ENCODE data around the gene EPO.

Gene EPO

DNA sequence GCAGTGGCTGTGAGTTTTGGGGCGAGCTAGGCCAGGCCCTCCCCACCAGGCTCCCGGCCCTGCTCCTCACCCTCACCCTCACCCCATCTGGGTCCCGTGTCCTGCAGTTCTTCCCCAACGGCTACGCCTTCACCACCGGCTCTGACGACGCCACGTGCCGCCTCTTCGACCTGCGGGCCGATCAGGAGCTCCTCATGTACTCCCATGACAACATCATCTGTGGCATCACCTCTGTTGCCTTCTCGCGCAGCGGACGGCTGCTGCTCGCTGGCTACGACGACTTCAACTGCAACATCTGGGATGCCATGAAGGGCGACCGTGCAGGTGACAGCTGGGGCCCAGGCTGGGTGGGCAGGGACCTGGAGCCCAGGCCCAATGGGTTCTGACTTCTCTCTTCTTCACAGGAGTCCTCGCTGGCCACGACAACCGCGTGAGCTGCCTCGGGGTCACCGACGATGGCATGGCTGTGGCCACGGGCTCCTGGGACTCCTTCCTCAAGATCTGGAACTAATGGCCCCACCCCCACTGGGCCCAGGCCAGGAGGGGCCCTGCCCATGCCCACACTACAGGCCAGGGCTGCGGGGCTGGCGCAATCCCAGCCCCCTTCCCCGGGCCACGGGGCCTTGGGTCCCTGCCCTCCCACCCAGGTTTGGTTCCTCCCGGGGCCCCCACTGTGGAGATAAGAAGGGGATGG lies 41.8 kb upstream of the EPO start:
- Histone ChIP-seq H3K36me3 (ENCODE audit: control insufficient read depth, low read depth, low read length) (peaks cover 33% of the 10 kb centered on the region), H3K27me3 (ENCODE audit: control insufficient read depth, insufficient read depth, low read length) (no peaks in the 10 kb centered on the region), H3K4me1 (ENCODE audit: control insufficient read depth, low read depth, low read length) (no peaks in the 10 kb centered on the region)

DNA sequence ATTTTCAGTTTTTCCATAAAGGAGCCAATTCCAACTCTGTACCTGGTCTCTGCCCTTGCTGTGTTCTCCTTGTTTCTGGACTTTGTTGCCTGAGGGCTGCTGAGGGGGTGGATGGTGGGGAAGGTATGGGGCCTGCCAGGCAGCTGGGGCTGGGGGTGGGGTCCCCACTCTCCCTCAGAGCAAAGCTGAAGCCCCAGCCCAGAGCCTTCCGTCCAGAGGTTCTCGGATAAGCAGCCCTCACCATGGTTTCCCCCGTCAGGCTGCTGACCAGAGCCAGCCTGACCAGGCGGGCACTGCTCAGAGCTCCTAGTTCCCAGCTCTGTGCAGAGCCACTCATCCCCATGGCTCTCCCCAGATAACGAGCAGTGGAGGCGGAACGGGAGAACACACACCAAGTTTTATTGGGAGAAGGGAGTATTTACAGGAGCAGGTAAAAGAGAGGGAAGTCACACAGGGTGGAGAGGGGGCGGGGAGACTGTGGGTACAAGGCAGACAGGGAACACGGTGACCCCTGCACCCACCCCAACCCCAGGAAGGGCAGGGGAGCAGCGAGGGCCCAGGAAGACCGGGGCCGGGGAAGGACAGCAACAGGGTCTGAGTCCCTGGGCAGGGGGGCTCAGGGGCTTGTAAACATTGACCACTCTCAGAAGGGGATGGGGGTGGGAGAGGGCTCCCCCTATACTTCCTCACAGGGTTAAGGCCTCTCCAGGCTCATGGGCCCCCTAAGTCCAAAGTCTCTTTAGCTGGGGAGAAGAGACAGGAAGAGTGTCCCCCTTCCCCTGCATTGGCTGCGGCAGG lies 40.9 kb upstream of the EPO start:
- Histone ChIP-seq H3K27me3 (ENCODE audit: control insufficient read depth, insufficient read depth, low read length) (no peaks in the 10 kb centered on the region), H3K27ac (ENCODE audit: low read length) (no peak overlapping the region), H3K4me1 (ENCODE audit: control insufficient read depth, low read depth, low read length) (no peaks in the 10 kb centered on the region), H3K9ac (ENCODE audit: low read length) (no peak overlapping the region), H3K36me3 (ENCODE audit: control insufficient read depth, low read depth, low read length) (peaks cover 41% of the 10 kb centered on the region), H3K9me3 (ENCODE audit: control insufficient read depth, low read depth, low read length) (no peaks in the 10 kb centered on the region), H3K4me3 (ENCODE audit: low read length) (no peak overlapping the region)

More for the DNA sequence above, 41.8 kb upstream of the EPO start:
- H3K9me3 ChIP-seq (ENCODE audit: control insufficient read depth, low read depth, low read length): no peaks in the 10 kb centered on the region
- no peak overlapping the region for H3K4me3 ChIP-seq (ENCODE audit: low read length)
- H3K27ac ChIP-seq (ENCODE audit: low read length): no peak overlapping the region
- no peak overlapping the region for H3K9ac ChIP-seq (ENCODE audit: low read length)

DNA sequence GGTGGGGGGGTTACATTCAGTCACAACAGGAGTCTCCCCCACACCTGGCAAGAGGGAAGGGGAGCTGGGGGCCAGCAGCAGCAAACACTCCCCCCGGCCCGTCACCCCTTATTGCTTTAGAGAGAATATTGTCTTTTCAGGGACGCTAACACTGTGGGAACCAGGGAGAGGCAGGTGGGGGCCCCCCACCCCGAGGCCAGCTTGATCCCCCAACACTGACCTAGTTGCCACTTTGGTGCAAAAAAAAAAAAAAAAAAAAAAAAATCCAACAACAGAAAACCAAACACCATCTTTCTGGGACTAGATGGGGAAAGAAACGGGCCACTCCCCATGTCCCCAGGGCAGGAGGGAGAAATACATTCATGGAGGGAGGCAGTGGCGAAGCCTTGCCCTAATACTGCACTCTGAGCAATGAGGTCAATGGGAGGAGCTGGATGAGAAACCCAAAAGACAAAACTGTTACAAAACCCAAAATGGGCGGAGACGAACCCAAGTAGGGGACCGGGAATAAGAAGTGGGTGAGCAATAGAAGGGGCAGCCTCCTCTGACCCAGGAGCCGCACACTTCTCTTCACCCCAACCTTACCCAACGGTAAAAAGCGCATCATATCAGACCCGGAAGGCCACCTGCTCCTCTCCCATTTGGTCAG lies 40.2 kb upstream of the EPO start:
- H3K4me3 ChIP-seq (ENCODE audit: low read length): no peak overlapping the region
- no peaks in the 10 kb centered on the region for H3K9me3 ChIP-seq (ENCODE audit: control insufficient read depth, low read depth, low read length)
- no peak overlapping the region for H3K27ac ChIP-seq (ENCODE audit: low read length)
- no peaks in the 10 kb centered on the region for H3K27me3 ChIP-seq (ENCODE audit: control insufficient read depth, insufficient read depth, low read length)
- no peak overlapping the region for H3K9ac ChIP-seq (ENCODE audit: low read length)
- H3K4me1 ChIP-seq (ENCODE audit: control insufficient read depth, low read depth, low read length): no peaks in the 10 kb centered on the region
- peaks cover 49% of the 10 kb centered on the region for H3K36me3 ChIP-seq (ENCODE audit: control insufficient read depth, low read depth, low read length)

DNA sequence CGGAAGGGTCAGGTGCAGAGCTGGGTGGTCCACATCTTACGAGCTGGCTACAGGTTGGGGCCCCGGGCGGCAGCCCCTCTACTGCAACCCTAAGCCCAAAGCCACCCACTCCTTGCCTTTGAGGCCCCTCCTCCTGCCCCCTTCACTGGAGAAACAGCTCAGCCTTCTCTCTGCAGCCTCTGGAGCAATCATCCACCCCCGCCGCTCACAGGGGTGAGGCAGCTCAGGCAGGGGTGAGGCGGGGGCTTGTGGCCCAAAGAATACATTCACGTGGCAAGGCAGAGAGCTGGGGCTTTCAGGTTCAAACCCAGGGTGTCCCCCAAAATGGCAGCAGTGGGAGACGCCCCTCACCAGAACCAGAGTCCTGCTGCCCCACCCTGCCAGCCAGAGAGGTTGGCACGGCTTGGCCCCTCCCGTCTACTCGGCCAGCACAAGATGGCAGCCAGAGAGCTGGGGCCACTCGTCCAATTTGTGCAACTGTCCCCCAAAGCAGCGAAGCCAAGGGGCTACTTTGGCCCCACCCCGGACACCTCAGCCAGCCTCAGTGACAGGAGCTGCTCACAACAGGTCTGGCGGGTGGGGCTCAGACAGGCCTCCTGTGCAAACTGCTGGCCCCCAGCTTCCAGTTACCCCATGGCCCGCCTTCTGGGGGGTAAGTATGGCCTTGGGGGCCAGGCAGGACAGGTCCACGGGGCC lies 39.5 kb upstream of the EPO start:
- H3K4me3 ChIP-seq (ENCODE audit: low read length): no peak overlapping the region
- H3K4me1 ChIP-seq (ENCODE audit: control insufficient read depth, low read depth, low read length): no peaks in the 10 kb centered on the region
- H3K36me3 ChIP-seq (ENCODE audit: control insufficient read depth, low read depth, low read length): peaks cover 55% of the 10 kb centered on the region
- H3K9ac ChIP-seq (ENCODE audit: low read length): no peak overlapping the region
- H3K27ac ChIP-seq (ENCODE audit: low read length): no peak overlapping the region
- H3K9me3 ChIP-seq (ENCODE audit: control insufficient read depth, low read depth, low read length): no peaks in the 10 kb centered on the region
- H3K27me3 ChIP-seq (ENCODE audit: control insufficient read depth, insufficient read depth, low read length): no peaks in the 10 kb centered on the region

DNA sequence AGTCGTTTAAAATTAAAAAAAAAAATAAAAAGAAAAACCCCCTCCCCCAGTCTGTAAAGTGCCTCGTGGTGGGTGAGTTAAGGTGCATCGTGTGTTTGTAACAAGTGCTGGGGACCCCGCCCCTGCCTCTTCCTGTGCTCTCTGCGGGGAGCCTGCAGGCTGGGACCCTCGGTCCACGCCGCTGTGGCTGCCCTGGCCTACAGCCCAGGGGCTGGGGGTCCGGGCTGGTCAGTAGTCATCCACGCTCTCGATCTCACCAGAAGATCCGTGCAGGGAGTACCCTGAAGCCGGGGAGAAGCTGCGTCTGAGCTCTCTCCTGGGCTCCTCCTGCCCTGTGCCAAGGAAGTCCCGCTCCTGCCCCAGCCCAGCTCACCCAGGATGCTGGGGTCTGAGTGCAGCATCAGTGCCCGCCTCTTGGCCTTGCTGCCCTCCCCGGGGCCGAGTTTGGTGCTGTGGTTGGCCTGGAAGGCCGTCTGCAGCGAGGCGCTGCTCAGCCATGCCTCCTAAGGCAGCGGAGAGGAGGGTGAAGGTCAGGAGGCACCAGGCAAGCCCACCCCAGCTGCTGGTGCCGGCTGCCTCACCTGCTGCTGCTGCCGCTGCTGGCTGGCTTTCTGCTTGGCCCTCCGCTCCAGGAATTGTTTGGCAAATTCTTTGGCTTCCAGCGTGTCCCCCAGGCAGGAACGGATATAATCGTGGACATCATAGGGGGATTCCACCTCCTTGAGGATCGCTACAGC lies 38.6 kb upstream of the EPO start:
- Histone ChIP-seq H3K27me3 (ENCODE audit: control insufficient read depth, insufficient read depth, low read length) (no peaks in the 10 kb centered on the region), H3K9me3 (ENCODE audit: control insufficient read depth, low read depth, low read length) (no peaks in the 10 kb centered on the region), H3K9ac (ENCODE audit: low read length) (no peak overlapping the region), H3K36me3 (ENCODE audit: control insufficient read depth, low read depth, low read length) (peaks cover 65% of the 10 kb centered on the region), H3K4me3 (ENCODE audit: low read length) (no peak overlapping the region), H3K4me1 (ENCODE audit: control insufficient read depth, low read depth, low read length) (no peaks in the 10 kb centered on the region), H3K27ac (ENCODE audit: low read length) (no peak overlapping the region)

DNA sequence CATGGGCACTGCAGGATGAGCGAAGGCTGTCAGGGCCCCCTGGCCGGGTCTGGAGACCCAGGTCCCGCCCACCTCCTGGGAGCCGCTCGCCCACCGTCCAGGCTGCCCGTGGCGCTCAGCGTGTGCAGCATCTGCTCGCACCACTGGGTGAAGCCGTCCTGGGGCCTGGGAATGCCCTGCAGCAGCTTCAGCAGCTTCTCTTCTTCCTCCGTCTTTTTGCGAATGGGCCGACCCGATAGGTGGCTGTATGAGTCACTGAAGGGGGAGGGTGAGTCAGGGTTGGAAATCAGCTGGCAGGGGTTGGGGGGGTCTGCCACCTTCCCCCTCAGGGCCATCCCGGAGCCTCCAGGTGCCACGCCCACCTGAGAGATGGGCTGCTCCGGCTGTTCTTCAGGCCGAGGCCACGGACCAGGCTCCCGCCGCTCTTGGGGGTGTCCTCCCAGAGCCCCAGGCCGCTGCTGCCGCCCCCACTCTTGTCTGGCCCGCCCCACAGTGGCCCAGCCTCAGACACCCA lies 38.0 kb upstream of the EPO start:
- Histone ChIP-seq H3K27ac (ENCODE audit: low read length) (no peak overlapping the region), H3K36me3 (ENCODE audit: control insufficient read depth, low read depth, low read length) (peaks cover 70% of the 10 kb centered on the region), H3K27me3 (ENCODE audit: control insufficient read depth, insufficient read depth, low read length) (no peaks in the 10 kb centered on the region), H3K4me1 (ENCODE audit: control insufficient read depth, low read depth, low read length) (no peaks in the 10 kb centered on the region), H3K4me3 (ENCODE audit: low read length) (no peak overlapping the region), H3K9me3 (ENCODE audit: control insufficient read depth, low read depth, low read length) (no peaks in the 10 kb centered on the region), H3K9ac (ENCODE audit: low read length) (no peak overlapping the region)

DNA sequence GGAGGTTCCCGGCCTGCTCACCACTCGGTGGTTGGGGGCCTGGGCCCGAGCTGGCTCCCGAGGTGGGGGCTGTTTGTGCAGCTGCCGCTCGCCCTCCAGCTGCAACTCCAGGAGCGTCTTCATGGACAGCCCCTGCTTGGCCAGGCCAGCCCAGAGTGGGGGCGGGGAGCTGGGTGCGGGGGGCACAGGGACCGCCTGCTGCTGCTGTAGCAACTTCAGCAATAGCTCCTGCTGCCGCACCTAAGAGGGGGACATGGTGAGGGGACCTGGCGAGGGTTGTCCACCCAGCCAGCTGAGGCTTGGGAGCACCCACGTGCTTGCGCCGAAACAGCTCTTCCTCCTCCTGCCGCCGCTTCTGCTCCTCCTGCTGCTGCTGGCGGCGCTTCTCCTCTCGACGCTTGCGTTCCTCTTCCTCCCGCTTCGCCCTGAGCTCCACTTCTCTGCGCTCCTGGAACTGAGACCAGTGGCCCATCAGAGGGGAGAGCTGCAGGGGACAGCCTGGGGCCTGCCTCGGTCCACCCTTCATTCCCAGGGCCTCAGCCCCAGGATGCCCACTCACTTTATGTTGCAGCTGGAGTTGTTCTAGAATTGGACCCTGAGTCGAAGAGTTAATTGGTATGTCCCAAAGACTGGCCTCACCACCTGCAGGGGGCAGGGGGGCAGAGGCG lies 37.1 kb upstream of the EPO start:
- H3K4me1 ChIP-seq (ENCODE audit: control insufficient read depth, low read depth, low read length): no peaks in the 10 kb centered on the region
- H3K27me3 ChIP-seq (ENCODE audit: control insufficient read depth, insufficient read depth, low read length): no peaks in the 10 kb centered on the region
- H3K36me3 ChIP-seq (ENCODE audit: control insufficient read depth, low read depth, low read length): peaks cover 72% of the 10 kb centered on the region
- no peak overlapping the region for H3K27ac ChIP-seq (ENCODE audit: low read length)
- no peak overlapping the region for H3K9ac ChIP-seq (ENCODE audit: low read length)
- H3K9me3 ChIP-seq (ENCODE audit: control insufficient read depth, low read depth, low read length): no peaks in the 10 kb centered on the region
- H3K4me3 ChIP-seq (ENCODE audit: low read length): no peak overlapping the region

DNA sequence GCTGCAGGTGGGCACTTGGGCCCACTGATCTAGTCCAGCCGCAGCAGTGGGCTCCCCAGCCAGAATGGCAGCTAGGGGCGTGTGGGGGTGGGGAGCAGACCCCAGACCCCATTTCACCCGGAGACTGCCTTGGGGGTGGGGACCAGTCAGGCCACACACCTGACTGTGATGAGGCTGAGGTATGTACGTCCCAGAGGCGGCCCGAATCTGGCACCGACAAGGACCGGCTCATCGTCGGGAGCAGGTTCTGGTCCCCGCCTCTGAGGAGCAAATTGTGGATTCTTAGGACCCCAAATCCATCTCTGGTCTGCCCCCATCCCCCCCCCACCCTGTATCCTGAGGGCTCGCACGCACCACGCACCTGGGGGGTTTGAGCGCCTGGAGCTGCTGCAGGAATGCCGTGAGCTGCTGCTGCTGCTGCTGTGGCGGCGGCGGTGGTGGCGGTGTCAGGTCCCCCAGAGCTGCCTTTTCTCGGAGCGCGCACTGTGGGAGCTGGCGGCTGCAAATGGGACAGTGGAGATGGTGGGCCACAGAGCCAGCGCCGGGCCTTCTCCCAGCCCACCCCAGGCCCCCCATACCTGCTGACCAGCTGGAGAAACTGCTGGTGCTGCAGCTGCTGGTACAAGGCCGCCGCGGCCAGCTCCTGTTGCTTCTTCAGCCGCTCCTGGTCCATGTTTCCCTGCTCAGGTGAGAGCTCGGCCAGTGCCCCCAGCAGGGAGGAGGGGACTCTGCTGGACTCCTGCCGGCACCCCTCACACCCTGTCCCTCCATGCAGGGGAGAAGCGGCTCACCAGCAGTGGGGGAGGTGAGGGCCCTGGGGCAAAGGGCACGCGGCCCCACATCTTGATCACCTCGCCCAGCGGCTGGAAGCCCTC lies 36.4 kb upstream of the EPO start:
- no peak overlapping the region for H3K9ac ChIP-seq (ENCODE audit: low read length)
- H3K4me1 ChIP-seq (ENCODE audit: control insufficient read depth, low read depth, low read length): no peaks in the 10 kb centered on the region
- H3K36me3 ChIP-seq (ENCODE audit: control insufficient read depth, low read depth, low read length): peaks cover 79% of the 10 kb centered on the region
- no peaks in the 10 kb centered on the region for H3K9me3 ChIP-seq (ENCODE audit: control insufficient read depth, low read depth, low read length)
- no peak overlapping the region for H3K4me3 ChIP-seq (ENCODE audit: low read length)
- no peaks in the 10 kb centered on the region for H3K27me3 ChIP-seq (ENCODE audit: control insufficient read depth, insufficient read depth, low read length)
- no peak overlapping the region for H3K27ac ChIP-seq (ENCODE audit: low read length)

DNA sequence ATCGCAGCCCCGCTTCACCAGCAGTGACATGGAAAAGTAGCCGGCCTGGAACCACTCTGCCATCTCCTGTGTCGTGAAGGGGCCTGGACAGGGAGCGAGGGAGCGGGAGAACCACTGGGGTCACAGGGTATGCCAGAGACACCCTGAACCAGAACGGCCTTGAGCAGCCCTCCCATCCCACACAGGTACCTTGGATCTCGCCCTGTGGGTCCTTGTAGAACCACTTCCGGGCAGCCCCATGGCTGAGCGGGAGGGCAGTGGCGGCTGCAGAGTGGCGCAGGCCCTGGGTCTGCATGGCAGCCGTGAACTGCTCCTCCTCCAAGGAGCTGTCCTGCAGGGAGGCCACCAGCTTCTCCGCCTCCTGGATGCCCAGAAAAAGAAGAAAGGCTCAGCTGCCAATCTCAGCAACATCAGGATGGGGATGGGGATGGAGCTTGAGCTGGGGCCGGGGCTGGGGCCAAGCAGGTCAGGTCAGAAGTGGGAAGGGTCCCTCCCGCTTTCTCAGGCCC lies 35.7 kb upstream of the EPO start:
- Histone ChIP-seq H3K4me3 (ENCODE audit: low read length) (no peak overlapping the region), H3K27me3 (ENCODE audit: control insufficient read depth, insufficient read depth, low read length) (no peaks in the 10 kb centered on the region), H3K4me1 (ENCODE audit: control insufficient read depth, low read depth, low read length) (no peaks in the 10 kb centered on the region), H3K9ac (ENCODE audit: low read length) (no peak overlapping the region), H3K36me3 (ENCODE audit: control insufficient read depth, low read depth, low read length) (peaks cover 82% of the 10 kb centered on the region), H3K9me3 (ENCODE audit: control insufficient read depth, low read depth, low read length) (no peaks in the 10 kb centered on the region), H3K27ac (ENCODE audit: low read length) (no peak overlapping the region)
